GM15510 (cell line): ENCODE results near the gene FNDC10.

Experiments used
- POLR2A ChIP-seq: IDR thresholded peaks from 3 replicates; pipeline ENCODE4 v1.6.1; 2011; ENCODE audit warnings: borderline replicate concordance; ENCODE audit not compliant: insufficient read length; ENCODE audit errors: extremely low read depth

Gene FNDC10

DNA sequence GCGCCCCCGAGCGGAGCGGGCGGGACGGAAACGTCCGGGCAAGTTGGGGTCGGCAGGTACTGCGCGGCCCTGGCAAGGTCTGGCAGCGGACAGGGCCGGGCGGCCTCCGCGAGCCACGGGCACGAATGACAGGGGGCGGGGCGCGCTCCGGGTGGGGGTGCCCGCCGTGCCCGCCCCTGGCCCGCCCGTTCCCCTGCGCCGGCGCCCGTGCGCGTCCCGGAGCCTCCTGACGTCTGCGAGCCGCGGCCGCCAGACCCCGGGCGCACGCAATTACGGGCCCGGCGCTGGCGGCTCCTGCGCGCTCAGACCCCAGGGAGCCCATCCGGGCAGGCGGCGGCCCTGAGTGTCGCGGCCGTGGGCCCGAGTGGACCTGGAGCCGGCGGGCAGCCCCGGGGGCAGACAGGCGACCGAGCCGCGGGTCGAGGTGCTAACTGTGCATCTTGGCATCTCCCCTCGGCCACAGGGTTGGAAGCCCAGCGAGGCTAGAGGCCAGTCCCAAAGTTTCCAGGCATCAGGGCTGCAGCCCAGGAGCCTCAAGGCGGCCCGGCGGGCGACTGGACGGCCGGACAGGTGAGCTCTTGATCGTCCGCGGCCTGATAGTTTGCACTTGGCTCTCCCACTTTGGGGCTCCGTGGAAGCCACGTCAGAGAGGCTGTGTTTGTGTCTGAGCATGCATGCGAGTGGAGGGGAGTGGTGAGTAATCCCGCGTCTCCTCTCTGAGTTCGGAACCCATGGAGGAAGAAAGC lies 16.3 kb upstream of the FNDC10 start:
- TF ChIP-seq POLR2A = no peak

DNA sequence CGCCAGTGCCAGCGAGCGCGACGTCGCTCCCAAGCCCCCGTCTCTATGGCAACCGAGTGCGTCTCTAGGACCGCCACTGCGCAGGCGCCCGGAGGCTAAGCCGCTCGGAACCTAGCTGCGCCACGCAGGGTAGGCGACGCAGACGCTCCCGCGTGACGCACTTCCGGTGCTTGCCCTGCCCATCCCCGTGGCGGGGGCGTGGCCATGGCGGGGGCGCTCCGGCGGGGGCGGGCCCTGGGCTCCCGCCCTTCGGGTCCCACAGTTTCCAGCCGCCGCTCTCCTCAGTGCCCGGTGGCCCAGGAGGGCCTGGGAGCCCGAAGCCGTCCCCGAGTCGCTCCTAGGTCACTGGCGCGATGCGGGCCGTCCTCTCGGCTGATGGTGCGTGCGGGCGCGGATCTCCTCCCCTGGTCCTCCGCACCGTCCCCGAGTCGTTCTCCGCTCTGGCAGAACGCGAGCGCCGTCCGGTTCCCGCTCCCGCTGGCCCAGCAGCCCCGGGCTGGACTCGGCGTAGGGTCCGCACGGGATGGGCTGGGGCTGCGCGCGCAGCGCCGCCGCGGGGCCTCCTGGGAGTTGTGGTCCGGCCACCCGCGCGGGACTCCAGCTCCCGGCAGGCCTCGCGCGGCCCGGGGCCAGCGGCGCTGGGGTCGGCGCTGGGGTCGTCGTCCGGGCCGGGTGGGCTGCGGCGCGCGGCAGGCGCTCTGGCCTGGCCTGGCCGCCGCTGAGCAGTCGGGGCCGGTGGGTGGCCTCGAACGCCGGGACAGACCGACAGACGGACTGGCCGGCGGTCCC lies 15.5 kb upstream of the FNDC10 start, which contains the start of gene MIB2:
TSS of gene MIB2 (plus strand) at position 245 of the 789 bp plus-strand sequence. CDS start 7,953 bp downstream, outside the sequence.
- peak; percentile 72 for TF ChIP-seq POLR2A

DNA sequence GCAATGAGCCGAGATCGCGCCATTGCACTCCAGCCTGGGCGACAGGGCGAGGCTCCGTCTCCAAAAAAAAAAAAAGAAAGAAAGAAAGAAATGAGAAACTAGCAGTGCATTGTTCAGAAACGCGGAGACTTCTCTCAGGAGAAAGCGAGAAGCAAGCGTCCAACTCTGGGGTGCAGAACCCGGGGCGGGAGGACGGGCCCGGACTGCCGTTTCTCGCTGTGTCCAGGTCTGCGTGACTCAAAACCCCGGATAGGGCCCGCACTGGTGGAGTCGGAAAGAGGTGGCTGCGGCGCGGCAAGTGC lies 15.0 kb upstream of the FNDC10 start:
- TF ChIP-seq POLR2A = no peak

DNA sequence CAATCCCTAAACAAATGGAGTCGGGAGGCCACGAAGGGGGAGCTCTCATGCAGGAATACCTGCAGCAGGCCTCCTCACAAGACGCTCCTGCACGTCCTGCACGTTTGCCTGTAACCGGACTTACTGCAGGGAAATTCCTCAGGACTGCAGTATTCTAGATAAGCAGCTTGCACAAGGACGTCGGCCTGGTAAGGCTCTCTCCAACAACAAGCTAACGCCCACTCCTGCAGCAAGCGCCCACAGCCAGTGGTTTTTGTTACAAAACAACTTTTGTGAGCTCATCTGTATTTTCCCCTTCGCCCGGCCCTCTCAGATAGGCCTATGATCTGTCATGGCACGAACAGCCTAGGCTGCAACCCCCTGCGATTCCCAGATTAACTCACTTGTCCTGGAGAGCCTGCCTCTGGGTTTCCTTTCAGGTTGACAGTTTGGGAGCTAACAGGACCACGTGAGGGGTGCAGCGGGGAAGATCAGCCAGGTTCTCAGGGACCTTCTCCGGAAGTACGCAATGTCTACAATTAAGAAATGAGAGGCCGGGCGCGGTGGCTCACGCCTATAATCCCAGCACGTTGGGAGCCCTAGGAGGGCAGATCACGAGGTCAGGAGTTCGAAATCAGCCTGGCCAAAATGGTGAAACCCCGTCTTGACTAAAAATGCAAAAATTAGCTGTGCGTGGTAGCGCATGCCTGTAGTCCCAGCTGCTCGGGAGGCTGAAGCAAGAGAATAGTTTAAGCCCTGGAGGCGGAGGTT lies 14.4 kb upstream of the FNDC10 start:
- no peak for TF ChIP-seq POLR2A

DNA sequence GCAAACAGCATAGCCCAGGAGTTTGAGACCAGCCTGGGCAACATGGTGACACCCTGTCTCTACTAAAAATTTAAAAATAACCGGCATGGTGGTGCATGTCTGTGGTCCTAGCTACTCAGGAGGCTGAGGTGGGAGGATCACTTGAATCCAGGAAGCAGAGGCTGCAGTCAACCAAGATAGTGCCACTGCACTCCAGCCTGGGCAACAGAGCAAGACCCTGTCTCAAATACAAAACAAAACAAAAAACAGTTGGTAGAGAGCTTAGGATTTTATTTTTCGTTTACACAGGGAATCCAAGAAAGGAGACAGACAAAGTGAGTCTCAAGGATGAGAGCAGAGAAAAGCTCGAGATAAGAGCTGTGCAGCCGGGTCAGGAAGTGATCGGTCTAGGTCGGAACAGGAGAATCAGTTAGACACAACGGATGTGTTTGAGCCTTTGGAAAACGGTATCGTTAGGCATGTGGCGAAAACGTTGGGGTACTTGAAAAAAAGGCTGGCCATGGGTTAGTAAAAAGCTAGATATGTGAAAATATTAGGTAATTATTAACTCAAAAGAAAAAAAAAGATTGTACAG lies 13.7 kb upstream of the FNDC10 start:
- TF ChIP-seq POLR2A = no peak

DNA sequence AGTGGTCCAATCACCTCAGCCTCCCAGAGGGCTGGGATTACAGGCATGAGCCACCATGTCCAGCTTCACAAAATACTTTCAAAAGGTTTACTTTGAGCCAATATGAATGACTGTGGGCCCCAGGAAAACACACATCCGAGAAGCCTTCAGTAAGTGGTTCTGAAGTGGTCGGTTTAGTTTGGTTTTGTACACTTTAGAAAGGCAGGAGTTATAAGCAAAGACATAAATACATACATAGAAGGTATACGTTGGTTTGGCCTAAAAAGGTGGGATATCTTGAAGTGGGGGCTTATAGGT lies 12.1 kb upstream of the FNDC10 start:
- no peak for TF ChIP-seq POLR2A

DNA sequence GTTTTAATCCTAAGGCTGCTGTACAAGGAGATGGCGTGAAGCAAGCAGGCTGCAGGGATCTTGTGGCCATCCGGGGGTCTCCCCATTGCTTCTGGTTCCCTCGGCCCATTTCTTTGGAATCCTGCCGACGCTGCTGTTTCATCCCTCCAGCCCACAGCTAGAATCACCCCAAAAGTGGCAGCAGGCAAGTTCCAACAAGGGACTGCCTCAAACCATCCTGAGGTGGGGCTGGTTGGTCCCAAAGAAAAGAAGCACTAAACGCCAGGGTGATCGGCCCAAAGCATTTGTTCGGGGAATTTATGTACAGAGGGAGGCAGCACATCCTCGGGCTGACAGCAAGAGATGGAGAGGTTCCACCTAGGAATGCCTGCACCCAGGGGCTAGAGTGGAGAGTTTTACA lies 10.9 kb upstream of the FNDC10 start:
- TF ChIP-seq POLR2A = no peak

DNA sequence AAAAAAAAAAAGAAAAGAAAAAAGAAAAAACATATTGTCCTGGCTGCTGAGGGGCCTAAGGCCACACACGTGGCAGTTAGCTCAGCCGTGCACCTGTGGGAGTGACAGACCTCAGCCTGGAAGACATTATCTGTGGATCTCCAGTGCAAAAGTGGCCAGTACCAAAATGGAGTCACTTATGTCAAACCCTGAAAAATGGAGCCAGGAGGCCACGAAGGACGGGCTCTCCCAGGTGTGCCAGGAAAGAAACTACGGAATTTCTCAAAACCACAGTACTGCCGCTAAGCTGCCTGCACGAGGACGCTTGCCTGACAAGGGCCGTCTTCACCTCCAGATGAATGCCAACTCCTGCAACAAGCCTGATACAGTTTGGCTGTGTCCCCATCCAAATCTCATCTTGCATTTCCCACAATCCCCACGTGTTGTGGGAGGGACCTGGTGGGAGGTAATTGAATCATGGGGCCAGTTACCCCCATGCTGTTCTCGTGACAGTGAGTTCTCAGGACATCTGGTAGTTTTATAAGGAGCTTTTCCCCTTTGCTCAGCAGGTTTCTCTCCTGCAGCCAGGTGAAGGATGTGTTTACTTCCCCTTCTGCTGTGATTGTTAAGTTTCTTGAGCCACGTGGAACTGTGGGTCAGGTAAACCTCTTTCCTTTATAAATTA lies 10.0 kb upstream of the FNDC10 start:
- TF ChIP-seq POLR2A = no peak

DNA sequence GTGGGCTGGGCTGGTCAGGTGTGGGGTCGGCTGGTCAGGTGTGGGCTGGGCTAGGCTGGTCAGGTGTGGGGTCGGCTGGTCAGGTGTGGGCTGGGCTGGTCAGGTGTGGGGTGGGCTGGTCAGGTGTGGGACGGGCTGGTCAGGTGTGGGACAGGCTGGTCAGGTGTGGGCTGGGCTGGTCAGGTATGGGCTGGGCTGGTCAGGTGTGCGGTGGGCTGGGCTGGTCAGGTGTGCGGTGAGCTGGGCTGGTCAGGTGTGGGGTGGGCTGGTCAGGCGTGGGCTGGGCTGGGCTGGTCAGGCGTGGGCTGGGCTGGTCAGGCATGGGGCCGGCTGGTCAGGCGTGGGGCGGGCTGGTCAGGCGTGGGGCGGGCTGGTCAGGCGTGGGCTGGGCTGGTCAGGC lies 6.3 kb upstream of the FNDC10 start:
- no peak for TF ChIP-seq POLR2A

DNA sequence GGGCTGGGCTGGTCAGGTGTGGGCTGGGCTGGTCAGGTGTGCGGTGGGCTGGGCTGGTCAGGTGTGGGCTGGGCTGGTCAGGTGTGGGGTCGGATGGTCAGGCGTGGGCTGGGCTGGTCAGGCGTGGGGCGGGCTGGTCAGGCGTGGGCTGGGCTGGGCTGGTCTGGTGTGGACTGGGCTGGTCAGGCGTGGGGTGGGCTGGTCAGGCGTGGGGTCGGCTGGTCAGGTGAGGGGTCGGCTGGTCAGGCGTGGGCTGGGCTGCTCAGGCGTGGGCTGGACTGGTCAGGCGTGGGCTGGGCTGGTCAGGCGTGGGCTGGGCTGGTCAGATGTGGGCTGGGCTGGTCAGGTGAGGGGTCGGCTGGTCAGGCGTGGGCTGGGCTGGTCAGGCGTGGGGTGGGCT lies 5.8 kb upstream of the FNDC10 start:
- TF ChIP-seq POLR2A = no peak

DNA sequence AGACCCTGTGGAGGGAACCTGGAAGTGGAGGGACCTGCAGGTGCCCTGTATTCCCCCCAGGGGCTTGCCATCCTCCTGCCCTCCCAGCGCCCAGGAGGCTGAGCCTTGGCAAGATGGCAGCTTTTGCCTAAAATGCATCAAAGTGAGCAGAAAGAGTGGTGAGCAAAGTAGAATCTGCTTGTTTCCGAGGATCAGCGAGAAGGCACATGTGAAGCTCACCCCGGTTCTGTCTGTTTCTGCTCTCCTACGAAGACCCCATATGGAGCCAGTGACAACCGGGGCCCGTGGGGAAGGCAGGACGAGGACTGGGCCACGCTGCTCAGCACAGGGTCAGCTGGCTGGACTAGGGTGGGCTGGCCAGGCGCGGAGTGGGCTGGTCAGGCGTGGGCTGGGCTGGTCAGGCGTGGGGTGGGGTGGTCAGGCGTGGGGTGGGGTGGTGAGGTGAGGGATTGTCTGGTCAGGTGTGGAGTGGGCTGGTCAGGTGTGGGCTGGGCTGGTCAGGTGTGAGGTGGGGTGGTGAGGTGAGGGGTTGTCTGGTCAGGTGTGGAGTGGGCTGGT lies 5.2 kb upstream of the FNDC10 start:
- no peak for TF ChIP-seq POLR2A

DNA sequence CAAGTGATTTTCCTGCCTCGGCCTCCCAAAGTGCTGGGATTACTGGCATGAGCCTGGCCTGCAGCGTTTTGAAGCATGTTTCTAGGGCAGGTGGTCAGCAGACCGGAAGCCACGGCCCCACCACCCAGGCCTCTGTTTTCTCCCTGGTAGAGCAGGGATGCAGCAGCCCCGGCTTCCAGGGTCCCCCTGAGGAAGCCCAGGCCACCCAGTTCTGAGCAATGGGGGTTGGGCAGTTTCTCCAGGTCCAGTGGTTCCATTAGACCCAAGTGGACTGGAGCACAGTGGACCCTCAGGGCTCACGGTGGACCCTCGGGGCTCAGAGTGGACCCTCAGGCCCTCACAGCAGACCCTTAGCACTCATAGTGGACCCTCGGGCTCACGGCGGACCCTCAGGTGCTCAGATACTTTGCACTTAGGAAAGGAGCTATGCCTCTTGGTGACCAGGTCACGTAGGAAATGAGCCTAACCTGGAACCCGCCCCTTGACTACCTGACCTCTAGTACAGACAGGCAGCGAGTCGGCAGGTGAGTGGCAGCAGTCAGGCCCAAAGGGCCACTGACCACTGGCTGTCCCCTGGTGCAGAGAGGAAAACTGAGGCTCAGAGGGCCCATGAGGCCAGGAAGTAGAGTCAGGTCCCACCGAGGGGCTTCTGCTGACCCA lies 4.6 kb upstream of the FNDC10 start:
- TF ChIP-seq POLR2A = no peak

DNA sequence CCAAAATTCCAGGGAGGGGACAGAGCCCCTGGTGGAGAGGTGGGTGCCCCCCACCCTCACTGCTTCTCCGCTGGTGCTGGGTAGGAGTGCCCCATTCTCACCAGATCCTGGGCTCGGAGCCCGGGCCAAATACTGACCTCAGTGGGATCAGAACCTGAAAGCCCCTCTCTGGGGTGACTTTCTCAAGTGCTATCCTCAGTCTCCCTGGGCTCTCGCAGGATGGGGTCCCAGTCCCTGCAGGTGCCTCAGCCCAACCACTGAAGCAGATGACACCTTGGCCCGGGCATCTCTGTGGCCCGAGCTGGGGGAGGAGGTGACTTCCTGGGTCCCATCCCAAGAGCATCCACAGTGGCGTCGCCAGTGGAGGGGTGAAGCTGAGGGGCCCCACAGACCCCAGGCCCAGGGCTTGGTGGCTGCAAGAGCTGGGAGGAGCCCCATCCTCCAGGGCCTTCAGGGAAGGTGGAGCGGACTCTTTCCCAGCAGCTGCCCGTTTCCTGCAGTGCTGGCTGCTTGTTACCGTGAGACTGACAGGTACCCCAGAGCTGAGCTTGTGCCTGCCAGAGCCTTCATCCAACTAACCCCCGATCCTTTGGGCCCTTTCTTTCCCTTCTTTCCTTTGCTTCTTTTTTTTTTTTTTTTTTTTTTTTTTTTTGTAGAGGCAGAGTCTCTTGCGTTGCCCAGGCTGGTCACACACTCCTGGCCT lies 3.9 kb upstream of the FNDC10 start:
- TF ChIP-seq POLR2A = no peak

DNA sequence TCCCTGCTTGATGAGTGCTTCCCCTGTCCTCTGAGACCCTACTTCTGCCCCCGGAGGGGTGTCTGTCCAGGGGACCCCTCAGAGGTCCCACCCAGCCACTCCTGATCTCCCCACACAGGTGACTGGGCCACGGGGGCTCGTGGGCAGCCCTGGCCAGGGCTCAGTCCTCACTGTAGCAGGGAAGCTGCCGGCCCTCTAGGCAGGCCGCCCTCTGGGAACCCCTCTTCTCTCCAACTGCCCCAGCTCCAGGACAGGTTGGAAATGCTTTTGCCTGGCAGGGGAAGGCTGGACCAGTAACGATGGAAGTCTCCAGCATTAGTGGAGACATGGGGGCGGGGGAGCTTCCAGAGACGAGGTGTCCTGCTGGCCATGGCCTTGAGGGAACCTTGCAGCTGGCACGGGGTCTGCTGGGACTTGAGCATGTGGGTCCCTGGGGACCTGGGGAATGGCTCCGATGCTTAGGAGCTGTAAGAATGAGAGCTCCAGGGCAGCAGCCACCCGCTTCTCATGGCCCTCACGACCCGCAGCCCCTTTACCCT lies 3.1 kb upstream of the FNDC10 start:
- TF ChIP-seq POLR2A = no peak
